ENCODE data around the gene OBSCN.

OBSCN gene

GRCh38 chr1:228279722-228280105 lies 71.9 kb downstream of the OBSCN start:
- DNase-seq: no peak

- DNase-seq: no peak
These were observed 72.5 kb downstream of the OBSCN start for GRCh38 chr1:228280106-228280901.

- no peak for DNase-seq
These were observed 73.2 kb downstream of the OBSCN start for GRCh38 chr1:228280961-228281591.

GRCh38 chr1:228281631-228282328 lies 73.9 kb downstream of the OBSCN start:
- no peak for DNase-seq

GRCh38 chr1:228282329-228283042 lies 74.6 kb downstream of the OBSCN start:
- no peak for DNase-seq

- no peak for DNase-seq
These were observed 75.2 kb downstream of the OBSCN start for GRCh38 chr1:228283043-228283371.

GRCh38 chr1:228283476-228284147 lies 75.8 kb downstream of the OBSCN start:
- no peak for DNase-seq

- no peak for DNase-seq
These were observed 76.3 kb downstream of the OBSCN start for GRCh38 chr1:228284148-228284495.

GRCh38 chr1:228284521-228284920 lies 76.7 kb downstream of the OBSCN start:
- DNase-seq: no peak

GRCh38 chr1:228285661-228286504 lies 78.0 kb downstream of the OBSCN start:
- no peak for DNase-seq

- DNase-seq: no peak
These were observed 78.9 kb downstream of the OBSCN start for GRCh38 chr1:228286505-228287417.

- DNase-seq: no peak
These were observed 79.9 kb downstream of the OBSCN start for GRCh38 chr1:228287541-228288425.

GRCh38 chr1:228288536-228289238 lies 80.8 kb downstream of the OBSCN start:
- no peak for DNase-seq

- no peak for DNase-seq
These were observed 81.5 kb downstream of the OBSCN start for GRCh38 chr1:228289239-228289849.

- no peak for DNase-seq
These were observed 82.4 kb downstream of the OBSCN start for GRCh38 chr1:228289996-228290881.

- no peak for DNase-seq
These were observed 84.2 kb downstream of the OBSCN start for GRCh38 chr1:228291906-228292608.

GRCh38 chr1:228292609-228292911 lies 84.7 kb downstream of the OBSCN start:
- DNase-seq: no peak

All from fibroblast of skin of right quadriceps (primary cell).